Thyroid gland (tissue), 4 donors: ENCODE results near the gene CEMIP2. TPM values are rescaled to one million over a fixed set of nuclear protein-coding genes. Genes with fewer than 3 reads are reported as not detected.

Source experiments
- DNase-seq, 2 donors: peaks; one replicate each; pipeline ENCODE4 v3.0.0-alpha.2; 2019
- H3K27ac ChIP-seq, 3 donors: fragments of 200-600 bp; sonication (generic); 1 replicate in 2 of 3; 2 replicates in 1 of 3; pipeline ENCODE4 v1.5.1; 2016 to 2019; ENCODE audit warnings: mild to moderate bottlenecking in 1 of 3, moderate library complexity in 1 of 3
- H3K27me3 ChIP-seq: fragments of 200-600 bp; sonication (generic); one replicate; pipeline ENCODE4 v1.5.1; 2019
- H3K36me3 ChIP-seq, 2 donors: fragments of 200-600 bp; sonication (generic); one replicate each; pipeline ENCODE4 v1.5.1; 2016 to 2019
- H3K4me1 ChIP-seq, 2 donors: fragments of 200-600 bp; sonication (generic); one replicate each; pipeline ENCODE4 v1.5.1; 2017 to 2019
- H3K4me3 ChIP-seq, 3 donors: fragments of 200-600 bp; sonication (generic); replicated peaks in 1 of 3; 1 replicate in 2 of 3; 2 replicates in 1 of 3; pipeline ENCODE4 v1.5.1; 2016; ENCODE audit warnings: mild to moderate bottlenecking in 1 of 3
- H3K9me3 ChIP-seq: fragments of 200-600 bp; sonication (generic); one replicate; pipeline ENCODE4 v1.5.1; 2017
- POLR2A ChIP-seq, 2 donors: fragments of 450-650 bp; IDR thresholded peaks; one replicate each; pipeline ENCODE4 v1.6.1; 2017; ENCODE audit warnings: antibody characterized with exemption in 2 of 2, mild to moderate bottlenecking in 2 of 2, moderate library complexity in 1 of 2
- WGBS, 2 donors: methylation state at CpG; one replicate each; pipeline ENCODE4 v1.1.5; 2017; 5-methylcytosine and 5-hydroxymethylcytosine counted together
- intact Hi-C: fragments of 100-400 bp; cut with DNase I; formaldehyde crosslinking; loops from one replicate; pipeline ENCODE4 v1.15.1; 2023
- total RNA-seq, 4 donors: library from RNA; depleted of rRNA; stranded (reverse); fragments of >200 nt; gene quantifications; one replicate each; pipeline ENCODE4 v1.2.3, GENCODE V29; 2016
- TF ChIP-seq, protein P1 (sequence below), 6 experiments: fragments of 200-600 bp in 3 of 6; fragments of 450-650 bp in 3 of 6; sonication (generic) in 3 of 6; IDR thresholded peaks; one replicate each; pipeline ENCODE4 v1.5.1; 2016 to 2019; ENCODE audit warnings: antibody characterized with exemption in 6 of 6, mild to moderate bottlenecking in 2 of 6, inconsistent platforms in 1 of 6, moderate library complexity in 1 of 6

CEMIP2 gene
- total RNA-seq, 4 donors from 2014 or later: 29.6 to 111 (median 34.0) TPM

DNA sequence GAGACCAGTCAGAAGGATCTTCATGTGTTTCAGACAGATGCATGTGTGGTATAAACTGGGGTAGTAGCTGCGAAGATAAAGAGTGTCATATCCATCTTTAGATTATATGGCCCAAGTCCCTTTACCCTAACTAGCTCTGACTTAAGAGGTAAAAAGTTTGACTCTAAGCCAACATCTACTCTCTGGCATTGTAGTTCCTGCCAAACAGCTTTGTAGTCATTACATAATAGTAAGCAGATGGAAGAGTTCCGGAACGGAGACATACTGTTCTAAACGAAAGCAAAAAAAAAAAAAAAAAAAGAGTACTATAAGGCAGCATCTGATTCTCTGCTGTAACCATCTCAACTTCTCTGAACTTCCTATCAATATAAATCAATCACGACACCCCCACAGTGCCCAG lies 48.8 kb downstream of the CEMIP2 start:
- Histone ChIP-seq H3K27me3 (no peaks in the 10 kb centered on the region), H3K36me3 (peaks cover 4 to 21% of the 10 kb centered on the region in 2 donors), H3K4me3 (no peak overlapping the region), H3K27ac (no peak overlapping the region), H3K9me3 (no peaks in the 10 kb centered on the region), H3K4me1 (peaks cover 0 to 4% of the 10 kb centered on the region in 2 donors)
- no peak for TF ChIP-seq POLR2A (IDR thresholded peaks at IDR 0.05)
- TF ChIP-seq, protein P1, sequence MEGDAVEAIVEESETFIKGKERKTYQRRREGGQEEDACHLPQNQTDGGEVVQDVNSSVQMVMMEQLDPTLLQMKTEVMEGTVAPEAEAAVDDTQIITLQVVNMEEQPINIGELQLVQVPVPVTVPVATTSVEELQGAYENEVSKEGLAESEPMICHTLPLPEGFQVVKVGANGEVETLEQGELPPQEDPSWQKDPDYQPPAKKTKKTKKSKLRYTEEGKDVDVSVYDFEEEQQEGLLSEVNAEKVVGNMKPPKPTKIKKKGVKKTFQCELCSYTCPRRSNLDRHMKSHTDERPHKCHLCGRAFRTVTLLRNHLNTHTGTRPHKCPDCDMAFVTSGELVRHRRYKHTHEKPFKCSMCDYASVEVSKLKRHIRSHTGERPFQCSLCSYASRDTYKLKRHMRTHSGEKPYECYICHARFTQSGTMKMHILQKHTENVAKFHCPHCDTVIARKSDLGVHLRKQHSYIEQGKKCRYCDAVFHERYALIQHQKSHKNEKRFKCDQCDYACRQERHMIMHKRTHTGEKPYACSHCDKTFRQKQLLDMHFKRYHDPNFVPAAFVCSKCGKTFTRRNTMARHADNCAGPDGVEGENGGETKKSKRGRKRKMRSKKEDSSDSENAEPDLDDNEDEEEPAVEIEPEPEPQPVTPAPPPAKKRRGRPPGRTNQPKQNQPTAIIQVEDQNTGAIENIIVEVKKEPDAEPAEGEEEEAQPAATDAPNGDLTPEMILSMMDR (IDR thresholded peaks at IDR 0.05): no peak
- no peak for DNase-seq
- intact Hi-C loops: loop anchor here (10.0 kb wide), 1 partner anchor 55 kb away; no protein-coding TSS in a partner anchor
- WGBS, 2 donors: 54 to 57% methylated on average over 5 of the region's 5 CpGs

DNA sequence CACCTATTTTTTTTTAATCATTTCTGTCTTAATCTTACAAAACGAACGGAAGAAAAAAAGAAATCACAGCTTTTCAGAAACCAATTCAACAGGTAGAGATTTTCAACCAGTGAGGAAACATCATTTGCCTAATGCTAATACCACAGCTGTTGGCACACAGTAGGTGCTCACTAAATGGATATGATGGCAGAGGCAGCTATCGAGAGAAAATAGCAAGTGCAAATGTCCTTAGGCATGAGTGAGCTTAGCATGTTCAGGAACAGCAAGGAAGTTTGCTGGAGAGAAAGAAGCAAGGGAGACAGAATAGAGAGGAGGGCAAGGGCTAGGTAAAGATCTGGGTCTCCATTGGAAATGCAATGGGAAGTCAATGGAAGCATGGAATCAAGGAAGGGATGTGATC lies 49.2 kb downstream of the CEMIP2 start:
- no peak overlapping the region for H3K4me3 ChIP-seq
- TF ChIP-seq POLR2A (IDR thresholded peaks at IDR 0.05): no peak
- TF ChIP-seq, protein P1 (IDR thresholded peaks at IDR 0.05): no peak
- intact Hi-C loops: loop anchor here (10.0 kb wide), 1 partner anchor 56 kb away; no protein-coding TSS in a partner anchor
- H3K36me3 ChIP-seq: peaks cover 4 to 21% of the 10 kb centered on the region in 2 donors
- 90 to 94% methylated on average over 3 of the region's 3 CpGs for WGBS, 2 donors
- H3K27ac ChIP-seq: no peak overlapping the region
- H3K4me1 ChIP-seq: peaks cover 0 to 4% of the 10 kb centered on the region in 2 donors
- no peaks in the 10 kb centered on the region for H3K27me3 ChIP-seq
- DNase-seq: no peak
- H3K9me3 ChIP-seq: no peaks in the 10 kb centered on the region

DNA sequence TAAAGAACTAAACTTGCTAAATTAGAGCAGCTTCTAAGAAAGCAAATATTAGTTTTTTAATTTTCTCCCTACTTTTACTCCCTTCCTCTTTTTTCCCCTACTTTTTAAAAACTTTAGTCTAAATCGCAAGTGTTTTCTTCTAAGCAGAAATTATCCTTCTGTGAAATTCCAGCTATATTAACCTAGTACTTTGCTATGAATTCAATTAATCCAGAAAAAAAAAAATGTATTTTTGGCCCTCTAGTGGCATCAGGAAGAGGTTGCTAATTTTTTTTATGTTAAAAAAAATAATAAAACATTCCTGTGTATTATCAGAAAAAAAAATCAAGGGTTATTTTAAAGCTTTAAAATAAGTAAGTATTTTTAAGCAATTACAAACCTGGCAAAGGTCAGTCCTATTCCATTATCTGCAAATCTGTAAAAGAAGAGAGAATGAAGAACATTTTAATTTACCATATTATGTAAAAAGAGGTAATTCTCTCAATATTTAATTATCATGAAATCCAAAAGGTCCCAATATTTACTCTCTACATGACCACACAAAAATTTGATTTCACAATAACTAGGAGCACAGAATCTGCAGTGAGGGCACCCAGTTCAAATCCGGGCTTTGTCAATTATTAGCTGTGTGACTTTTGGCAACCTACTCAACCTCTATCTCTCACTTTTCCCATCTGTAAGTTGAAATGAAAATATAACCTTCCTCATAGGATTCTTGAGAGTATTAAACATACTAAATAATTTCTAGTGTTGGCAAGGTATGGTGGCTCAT lies 52.0 kb downstream of the CEMIP2 start:
- Histone ChIP-seq H3K9me3 (no peaks in the 10 kb centered on the region), H3K4me3 (no peak overlapping the region), H3K27me3 (no peaks in the 10 kb centered on the region), H3K36me3 (peaks cover 7 to 23% of the 10 kb centered on the region in 2 donors), H3K4me1 (peaks cover 0 to 4% of the 10 kb centered on the region in 2 donors), H3K27ac (no peak overlapping the region)
- intact Hi-C loops: loop anchor here (10.0 kb wide), 1 partner anchor 58 kb away; no protein-coding TSS in a partner anchor
- WGBS, 2 donors: 91 to 95% methylated on average over 2 of the region's 2 CpGs
- DNase-seq: no peak
- TF ChIP-seq, protein P1 (IDR thresholded peaks at IDR 0.05): peak in 4 of 6 experiments; percentile 27 to 54 (median 40)
- no peak for TF ChIP-seq POLR2A (IDR thresholded peaks at IDR 0.05)

DNA sequence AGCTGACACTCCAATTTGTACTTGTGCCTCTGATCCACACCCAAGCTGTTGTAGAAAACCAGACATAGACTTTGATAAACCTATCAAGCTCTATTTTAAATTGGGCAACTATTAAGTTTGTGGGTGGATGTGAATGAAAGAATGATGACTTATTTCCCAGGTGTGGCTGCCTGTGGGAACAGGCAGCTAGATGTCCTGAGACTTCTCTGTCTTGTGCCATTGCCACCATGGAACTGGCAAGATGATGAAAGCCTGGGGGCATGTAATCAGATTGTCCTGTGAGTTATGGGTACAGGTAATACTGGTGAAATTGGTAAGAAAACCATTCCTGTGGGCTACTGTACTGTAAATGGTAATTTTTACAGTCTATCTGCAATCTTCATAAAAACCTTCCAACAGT lies 57.5 kb downstream of the CEMIP2 start:
- Histone ChIP-seq H3K27ac (no peak overlapping the region), H3K4me3 (no peak overlapping the region), H3K36me3 (peaks cover 37 to 39% of the 10 kb centered on the region in 2 donors), H3K27me3 (no peaks in the 10 kb centered on the region), H3K9me3 (no peaks in the 10 kb centered on the region), H3K4me1 (no peaks in the 10 kb centered on the region)
- DNase-seq: no peak
- no peak for TF ChIP-seq POLR2A (IDR thresholded peaks at IDR 0.05)
- TF ChIP-seq, protein P1 (IDR thresholded peaks at IDR 0.05): no peak
- intact Hi-C loops: loop anchor here (10.0 kb wide), 1 partner anchor 64 kb away; no protein-coding TSS in a partner anchor

DNA sequence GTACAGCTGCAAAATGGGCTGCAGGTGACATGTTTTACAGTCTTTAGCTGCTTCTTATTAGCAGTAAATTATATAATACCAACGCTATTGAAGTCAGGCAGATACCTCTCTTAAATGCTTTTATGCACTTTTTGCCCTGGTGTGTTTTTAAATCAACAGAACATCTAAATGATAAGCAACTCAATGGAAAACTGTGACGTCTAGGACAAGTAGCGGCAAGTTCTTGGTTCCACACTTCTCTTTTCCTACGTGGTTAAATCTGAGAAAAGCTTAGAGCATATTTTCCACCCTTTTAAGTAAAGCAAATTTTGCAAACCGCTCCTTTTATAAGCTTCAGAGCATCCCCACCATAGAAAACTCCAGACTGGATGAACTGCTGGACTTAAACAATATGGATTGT lies 58.1 kb downstream of the CEMIP2 start:
- Histone ChIP-seq H3K36me3 (peaks cover 37 to 39% of the 10 kb centered on the region in 2 donors), H3K27ac (no peak overlapping the region), H3K27me3 (no peaks in the 10 kb centered on the region), H3K4me1 (no peaks in the 10 kb centered on the region), H3K4me3 (no peak overlapping the region), H3K9me3 (no peaks in the 10 kb centered on the region)
- TF ChIP-seq POLR2A (IDR thresholded peaks at IDR 0.05): no peak
- TF ChIP-seq, protein P1 (IDR thresholded peaks at IDR 0.05): no peak
- DNase-seq: no peak
- intact Hi-C loops: loop anchor here (10.0 kb wide), 1 partner anchor 65 kb away; no protein-coding TSS in a partner anchor
- 91 to 94% methylated on average over 5 of the region's 5 CpGs for WGBS, 2 donors
